Measurements from ENCODE around the gene DTX2. TPM values are rescaled to one million over a fixed set of nuclear protein-coding genes. Genes with fewer than 3 reads are reported as not detected.
"Not testable (repeated sequence)": the region's sequence is repeated elsewhere in the genome, so short reads cannot be mapped to it uniquely, and the experiment has no call there.

Gene DTX2
- polyA plus RNA-seq, result 10 to 100 TPM in 2 of 3 donors, 1 to 10 TPM in 1; 10.0 to 17.5 (median 16.0) TPM

DNA sequence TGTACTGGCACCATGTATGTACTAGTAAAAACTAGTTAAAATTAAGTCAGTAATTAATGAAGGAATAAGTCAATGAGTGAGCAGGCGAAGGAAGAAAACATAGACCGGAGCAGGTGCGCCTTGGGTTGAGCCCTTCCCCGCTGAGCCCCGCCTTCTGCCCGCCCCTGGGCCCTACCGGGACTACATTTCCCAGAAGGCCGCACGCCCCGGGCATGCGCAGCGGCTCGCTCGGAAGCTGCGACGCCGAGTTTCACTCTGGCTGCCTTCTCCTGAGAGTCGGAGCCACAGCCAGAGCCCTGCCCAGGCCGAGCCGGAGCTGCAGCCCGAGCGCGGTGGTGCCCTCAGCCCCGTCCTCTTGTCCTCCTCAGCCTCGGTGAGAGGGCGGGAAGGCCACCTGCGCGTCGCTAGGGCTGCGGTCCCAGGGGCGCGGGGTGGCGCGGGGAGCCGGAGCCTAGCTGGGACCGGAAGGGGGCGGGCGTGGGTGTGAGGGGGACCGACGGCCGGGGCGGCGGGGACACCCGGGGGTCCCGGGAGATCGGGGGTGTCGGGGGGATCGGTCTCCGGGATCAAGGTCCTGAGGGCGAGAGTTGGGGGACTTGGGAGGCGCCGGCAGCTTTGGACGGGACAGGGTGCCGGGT, at the start of gene DTX2:
DTX2 (plus strand) TSS at position 246 of the 638 bp plus-strand sequence. CDS start 18,801 bp downstream, outside the sequence.
- WGBS, 3 donors, result 0% methylated on average over 5 to 18 of the region's 54 CpGs
- not testable (repeated sequence) for H3K27ac ChIP-seq (ENCODE audit: low read depth, low read length)

DNA sequence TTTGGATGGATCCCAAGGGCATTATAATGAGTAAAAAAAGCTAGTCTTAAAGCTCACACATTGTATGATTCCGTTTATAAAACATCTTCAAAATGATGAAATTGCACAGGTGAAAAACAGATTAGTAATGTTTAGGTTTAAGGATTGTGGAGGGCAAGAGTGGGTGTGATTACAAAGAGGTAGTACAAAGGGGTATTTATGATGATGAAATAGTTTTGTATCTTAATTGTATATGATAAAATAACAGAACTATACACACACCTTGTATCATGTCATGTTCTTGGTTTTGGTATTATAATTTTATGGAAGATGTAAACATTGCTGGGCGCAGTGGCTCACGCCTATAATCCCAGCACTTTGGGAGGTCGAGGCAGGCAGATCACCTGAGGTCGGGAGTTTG, 49.3 kb upstream of the DTX2 start:
- no peak overlapping the region for H3K27ac ChIP-seq (ENCODE audit: low read depth, low read length)
- 78 to 92% (median 89%) methylated on average over 5 of the region's 5 CpGs for WGBS, 3 donors

DNA sequence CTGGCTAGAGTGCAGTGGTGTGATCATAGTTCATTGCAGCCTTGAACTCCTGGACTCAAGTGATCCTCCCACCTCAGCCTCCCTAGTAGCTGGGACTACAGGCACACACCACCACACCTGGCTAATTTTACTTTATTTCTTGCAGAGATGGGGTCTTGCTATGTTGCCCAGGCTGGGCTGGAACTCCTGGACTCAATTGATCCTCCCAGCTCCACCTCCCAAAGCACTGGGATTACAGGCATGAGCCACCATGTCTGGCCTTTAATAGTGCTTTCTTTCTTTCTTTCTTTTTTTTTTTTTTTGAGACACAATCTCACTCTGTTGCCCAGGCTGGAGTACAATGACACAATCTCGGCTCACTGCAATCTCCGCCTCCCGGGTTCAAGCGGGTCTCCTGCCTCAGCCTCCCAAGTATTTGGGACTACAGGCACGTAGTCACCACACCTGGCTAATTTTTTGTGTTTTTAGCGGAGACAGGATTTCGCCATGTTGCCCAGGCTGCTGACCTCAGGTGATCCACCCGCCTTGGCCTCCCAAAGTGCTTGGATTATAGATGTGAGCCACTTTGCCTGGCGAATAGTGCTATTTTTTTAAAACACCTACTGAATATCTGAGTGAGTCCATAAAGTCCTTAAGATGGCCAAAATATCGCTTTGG, 43.7 kb upstream of the DTX2 start:
- WGBS, 3 donors, result 95 to 97% (median 96%) methylated on average over 10 of the region's 10 CpGs
- H3K27ac ChIP-seq (ENCODE audit: low read depth, low read length), result not testable (repeated sequence)

DNA sequence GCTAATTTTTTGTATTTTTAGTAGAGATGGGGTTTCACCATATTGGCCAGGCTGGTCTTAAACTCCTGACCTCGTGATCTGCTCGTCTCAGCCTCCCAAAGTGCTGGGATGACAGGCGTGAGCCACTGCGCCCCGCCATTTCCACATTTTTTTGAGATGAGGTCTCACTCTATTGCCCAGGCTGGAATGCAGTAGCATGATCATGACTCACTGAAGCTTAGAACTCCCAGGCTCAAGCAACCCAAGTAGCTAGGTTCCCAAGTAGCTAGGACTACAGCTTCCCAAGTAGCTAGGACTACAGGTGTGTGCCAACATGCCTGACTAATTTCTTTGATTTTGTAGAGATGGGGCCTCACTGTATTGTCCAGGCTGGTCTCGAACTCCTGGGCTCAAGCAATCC, 40.4 kb upstream of the DTX2 start:
- 86 to 96% (median 90%) methylated on average over 6 of the region's 6 CpGs for WGBS, 3 donors
- H3K27ac ChIP-seq (ENCODE audit: low read depth, low read length), result not testable (repeated sequence)

DNA sequence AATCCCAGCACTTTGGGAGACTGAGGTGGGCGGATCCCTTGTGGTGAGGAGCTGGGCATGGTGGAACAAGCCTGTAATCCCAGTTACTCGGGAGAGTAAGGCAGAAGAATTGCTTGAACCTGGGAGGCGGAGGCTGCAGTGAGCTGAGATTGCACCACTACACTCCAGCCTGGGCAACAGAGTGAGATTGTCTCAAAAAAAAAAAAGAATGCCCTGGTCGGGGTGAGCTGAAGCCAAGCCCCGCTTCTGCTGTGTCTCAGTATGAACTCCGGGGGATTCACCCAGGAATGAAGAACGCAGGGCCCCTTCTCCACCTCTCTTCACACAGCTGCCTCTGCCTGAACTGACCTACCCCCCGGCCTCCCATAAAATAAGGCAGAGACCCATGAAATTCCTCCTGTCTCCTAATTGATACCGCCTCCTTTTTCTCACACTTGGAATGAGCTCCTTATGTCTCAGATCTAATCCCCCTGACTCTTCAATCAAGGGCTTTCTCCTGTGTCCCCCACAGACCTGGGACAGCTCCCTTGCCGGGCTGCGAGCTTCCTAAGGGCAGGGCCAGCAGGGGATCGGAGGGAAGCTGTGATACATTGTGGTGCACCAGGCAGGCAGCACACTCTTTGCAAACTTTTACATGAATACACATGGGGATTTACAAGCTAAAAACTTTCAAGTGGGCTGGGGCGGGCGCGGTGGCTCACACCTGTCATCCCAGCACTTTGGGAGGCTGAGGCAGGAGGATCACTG, 37.7 kb upstream of the DTX2 start:
- no peak overlapping the region for H3K27ac ChIP-seq (ENCODE audit: low read depth, low read length)
- WGBS, 3 donors, result 64 to 72% (median 71%) methylated on average over 15 of the region's 15 CpGs

DNA sequence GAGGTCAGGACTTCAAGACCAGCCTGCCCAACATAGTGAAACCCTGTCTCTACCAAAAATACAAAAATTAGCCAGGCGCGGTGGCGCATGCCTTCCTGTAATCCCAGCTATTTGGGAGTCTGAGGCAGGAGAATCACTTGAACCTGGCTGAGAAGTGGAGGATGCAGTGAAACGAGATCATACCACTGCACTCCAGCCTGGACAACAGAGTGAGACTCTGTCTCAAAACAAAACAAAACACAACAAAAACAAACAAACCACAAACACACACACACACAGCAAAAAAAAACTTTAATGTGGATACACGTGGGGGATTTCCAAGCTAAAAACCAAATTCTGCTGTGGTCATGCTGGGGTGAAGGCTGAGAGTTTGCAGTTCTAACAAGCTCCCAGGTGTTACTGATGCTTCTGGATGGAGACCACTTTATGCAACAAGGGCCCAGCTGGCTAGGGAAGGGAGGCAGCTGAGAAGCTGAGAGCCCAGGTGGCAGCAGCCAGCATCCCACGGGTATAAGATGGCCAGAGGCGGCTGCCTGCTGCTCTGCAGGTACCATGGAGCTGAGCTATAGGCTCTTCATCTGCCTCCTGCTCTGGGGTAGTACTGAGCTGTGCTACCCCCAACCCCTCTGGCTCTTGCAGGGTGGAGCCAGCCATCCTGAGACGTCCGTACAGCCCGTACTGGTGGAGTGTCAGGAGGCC, 36.9 kb upstream of the DTX2 start, which contains the start of gene ZP3:
ZP3 (plus strand) TSS at position 538 of the 699 bp plus-strand sequence; CDS start at position 553, 15 bp downstream.
- H3K27ac ChIP-seq (ENCODE audit: low read depth, low read length), result no peak within 1 kb of the TSS
- 86 to 94% (median 91%) methylated on average over 10 of the region's 10 CpGs for WGBS, 3 donors

DNA sequence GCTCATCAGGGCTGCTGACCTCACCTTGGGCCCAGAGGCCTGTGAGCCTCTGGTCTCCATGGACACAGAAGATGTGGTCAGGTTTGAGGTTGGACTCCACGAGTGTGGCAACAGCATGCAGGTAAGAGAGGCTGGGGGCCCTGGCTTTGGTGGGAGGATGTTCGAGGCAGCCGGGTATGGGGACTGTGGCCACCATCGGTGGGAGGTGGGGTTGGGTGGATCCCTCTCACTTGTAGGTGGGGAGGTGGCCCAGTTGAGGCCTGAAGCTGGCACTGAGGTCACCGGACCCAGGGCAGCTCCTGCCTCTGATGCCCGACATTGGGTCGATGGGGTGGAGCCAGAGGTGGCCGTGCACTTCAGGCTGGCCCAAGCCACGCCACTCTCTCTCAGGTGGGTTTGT, 36.4 kb upstream of the DTX2 start:
- WGBS, 3 donors, result 93 to 95% (median 95%) methylated on average over 9 of the region's 9 CpGs
- no peak overlapping the region for H3K27ac ChIP-seq (ENCODE audit: low read depth, low read length)

DNA sequence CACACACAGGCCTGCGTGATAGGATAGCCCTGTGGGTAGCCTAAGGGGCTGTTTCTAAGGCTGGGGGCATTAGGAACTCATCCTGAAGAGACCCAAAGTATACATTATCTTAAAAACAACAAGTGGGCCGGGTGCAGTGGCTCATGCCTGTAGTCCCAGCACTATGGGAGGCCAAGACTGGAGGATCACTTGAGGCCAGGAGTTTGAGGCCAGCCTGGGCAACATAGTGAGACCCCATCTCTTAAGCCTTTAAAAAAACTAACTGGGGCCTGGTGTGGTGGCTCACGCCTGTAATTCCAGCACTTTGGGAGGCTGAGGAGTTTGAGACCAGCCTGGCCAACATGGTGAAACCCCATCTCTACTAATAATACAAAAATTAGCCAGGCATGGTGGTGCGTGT, 36.0 kb upstream of the DTX2 start:
- WGBS, 3 donors, result 88 to 94% (median 90%) methylated on average over 4 of the region's 4 CpGs
- not testable (repeated sequence) for H3K27ac ChIP-seq (ENCODE audit: low read depth, low read length)

DNA sequence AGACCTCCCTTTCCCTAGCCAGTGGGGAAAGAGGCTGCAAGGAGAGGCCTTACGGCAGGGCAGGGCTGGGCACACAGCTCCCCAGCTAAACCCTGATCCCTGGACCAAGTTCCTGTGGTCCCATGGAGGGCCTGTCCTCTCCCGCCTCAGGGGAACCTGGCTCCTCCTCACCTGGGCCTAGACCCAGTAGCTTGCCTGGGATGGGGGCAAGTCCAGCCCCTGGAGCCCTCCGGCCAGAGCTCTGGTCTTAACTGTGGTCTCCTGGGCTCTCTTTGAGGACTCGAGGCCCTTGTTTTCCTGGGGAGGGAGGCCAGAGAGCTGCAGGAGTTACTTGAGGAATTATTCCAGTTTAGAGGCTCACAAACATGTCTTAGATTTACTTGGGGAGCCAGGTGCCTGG, 35.3 kb upstream of the DTX2 start:
- WGBS, 3 donors, result 89 to 96% (median 93%) methylated on average over 4 of the region's 4 CpGs

DNA sequence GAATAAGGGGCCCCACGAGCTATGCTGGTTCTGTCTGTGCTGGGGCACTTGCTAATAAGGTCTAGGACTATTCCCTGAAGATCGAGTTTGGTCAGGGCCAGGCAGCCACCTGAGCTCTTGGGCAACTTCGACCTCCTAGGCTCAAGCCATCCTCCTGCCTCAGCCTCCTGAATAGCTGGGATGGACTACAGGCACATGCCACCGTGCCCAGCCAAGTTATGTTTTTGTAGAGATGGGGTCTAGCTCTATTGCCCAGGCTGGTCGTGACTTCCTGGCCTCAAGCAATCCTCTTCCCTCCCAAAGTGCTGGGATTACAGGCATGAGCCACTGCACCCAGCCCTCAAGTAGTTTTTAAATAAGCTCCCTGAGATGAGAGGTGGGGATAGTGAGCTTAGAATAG, 33.9 kb upstream of the DTX2 start:
- no peak overlapping the region for H3K27ac ChIP-seq (ENCODE audit: low read depth, low read length)
- WGBS, 3 donors, result 89 to 91% (median 90%) methylated on average over 5 of the region's 5 CpGs

More for the DNA sequence above, 35.3 kb upstream of the DTX2 start:
- H3K27ac ChIP-seq (ENCODE audit: low read depth, low read length), result no peak overlapping the region

DNA sequence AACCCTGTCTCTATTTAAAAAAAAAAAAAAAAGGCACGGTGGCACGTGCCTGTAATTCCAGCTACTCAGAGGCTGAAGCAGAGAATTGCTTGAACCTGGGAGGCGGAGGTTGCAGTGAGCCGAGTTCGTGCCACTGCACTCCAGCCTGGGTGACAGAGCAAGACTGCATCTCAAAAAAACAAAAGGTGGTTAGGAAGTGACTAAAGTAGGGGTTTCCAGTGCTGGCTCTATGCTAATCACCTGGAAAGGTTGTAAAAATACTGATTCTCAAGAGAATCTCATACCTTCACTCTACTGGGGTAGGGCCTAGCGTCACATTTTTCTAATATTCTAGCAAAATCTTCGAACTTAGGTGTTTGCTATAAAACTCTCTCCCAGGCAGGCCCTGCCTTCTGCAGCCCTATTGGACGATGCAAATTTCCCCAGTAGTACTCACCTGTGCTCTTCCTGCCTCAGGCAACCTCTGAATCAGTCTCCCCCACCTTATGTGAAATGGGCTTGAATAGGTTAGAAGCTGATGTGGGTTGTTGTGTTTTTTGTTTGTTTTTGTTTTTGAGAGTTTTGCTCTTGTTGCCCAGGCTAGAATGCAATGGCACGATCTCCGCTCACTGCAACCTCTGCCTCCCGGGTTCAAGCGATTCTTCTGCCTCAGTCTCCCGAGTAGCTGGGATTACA, 33.2 kb upstream of the DTX2 start:
- no peak overlapping the region for H3K27ac ChIP-seq (ENCODE audit: low read depth, low read length)
- WGBS, 3 donors, result 89 to 90% (median 89%) methylated on average over 13 of the region's 13 CpGs

DNA sequence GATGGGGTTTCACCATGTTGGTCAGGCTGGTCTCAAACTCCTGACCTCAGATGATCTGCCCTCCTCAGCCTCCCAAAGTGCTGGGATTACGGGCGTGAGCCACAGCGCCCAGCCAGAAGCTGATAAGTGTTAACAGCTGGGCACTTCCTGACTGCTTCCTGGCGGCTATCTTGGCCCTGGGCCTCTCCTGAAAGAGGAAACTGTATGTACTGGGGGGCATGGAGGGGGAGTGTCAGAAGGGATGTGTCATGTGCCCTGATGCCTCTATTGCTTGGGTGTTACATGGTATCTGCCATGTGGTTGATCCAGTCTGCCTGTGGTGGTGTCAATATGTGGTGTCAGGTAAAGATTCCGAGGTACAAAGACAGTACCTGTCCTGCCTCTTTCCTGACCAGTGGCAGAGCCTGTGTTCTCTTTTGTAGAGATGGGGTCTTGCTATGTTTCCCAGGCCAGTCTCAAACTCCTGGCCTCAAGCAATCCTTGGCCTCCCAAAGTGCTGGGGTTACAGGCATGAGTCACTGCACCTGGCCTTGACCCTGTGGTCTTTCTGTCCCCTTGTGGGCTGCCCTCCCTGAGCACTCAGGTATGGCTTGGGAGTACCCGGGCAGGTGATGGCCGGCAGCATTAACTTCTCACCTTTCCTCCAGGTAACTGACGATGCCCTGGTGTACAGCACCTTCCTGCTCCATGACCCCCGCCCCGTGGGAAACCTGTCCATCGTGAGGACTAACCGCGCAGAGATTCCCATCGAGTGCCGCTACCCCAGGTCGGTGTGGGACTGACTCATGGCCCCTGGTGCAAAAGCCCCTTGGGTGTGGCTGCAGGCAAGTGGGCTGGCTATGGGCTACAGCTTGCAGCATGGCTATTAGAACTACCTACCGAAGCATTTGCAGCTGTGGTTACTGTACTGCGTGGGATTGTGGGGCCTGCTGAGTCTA, 32.4 kb upstream of the DTX2 start:
- WGBS, 3 donors, result 81 to 88% (median 83%) methylated on average over 18 of the region's 18 CpGs

DNA sequence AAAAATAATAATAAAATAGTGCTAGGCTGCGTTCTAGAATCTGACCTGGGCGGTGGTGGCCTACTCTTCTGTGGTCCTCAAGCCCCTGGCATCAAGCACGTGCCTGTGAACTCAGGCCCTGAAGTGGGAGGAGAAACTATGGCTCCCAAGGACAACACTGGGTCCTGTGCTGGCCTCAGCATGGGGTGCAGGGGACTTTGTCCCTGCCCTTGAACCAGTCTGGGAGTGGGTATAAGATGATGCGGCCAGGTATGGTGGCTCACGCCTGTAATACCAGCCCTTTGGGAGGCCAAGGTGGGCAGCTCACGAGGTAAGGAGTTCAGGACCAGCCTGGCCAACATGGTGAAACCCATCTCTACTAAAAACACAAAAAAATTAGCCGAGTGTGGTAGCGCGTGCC, 31.3 kb upstream of the DTX2 start:
- H3K27ac ChIP-seq (ENCODE audit: low read depth, low read length), result no peak overlapping the region
- 93 to 95% (median 94%) methylated on average over 9 of the region's 9 CpGs for WGBS, 3 donors

More for the DNA sequence above, 32.4 kb upstream of the DTX2 start:
- no peak overlapping the region for H3K27ac ChIP-seq (ENCODE audit: low read depth, low read length)

DNA sequence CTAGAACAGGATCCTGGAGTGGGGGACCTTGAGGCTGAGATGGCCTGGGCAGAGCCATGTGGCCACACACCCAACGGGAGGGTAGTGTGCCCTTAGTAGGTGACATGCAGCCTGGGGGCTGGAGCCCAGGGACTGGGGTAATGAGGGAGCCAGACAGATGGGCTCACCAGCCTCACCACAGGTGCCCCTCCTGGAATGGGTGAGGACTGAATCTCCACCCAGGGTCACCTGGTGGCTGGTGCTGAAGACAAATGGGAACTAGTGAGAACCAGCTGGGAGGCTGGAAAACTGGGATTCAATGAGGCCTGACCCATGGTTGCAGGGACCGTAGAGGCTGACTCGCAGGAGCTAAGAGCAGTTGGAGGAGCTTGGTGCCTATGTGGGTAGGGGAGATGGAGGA, 30.7 kb upstream of the DTX2 start:
- 92 to 97% (median 94%) methylated on average over 3 of the region's 3 CpGs for WGBS, 3 donors
- no peak overlapping the region for H3K27ac ChIP-seq (ENCODE audit: low read depth, low read length)

DNA sequence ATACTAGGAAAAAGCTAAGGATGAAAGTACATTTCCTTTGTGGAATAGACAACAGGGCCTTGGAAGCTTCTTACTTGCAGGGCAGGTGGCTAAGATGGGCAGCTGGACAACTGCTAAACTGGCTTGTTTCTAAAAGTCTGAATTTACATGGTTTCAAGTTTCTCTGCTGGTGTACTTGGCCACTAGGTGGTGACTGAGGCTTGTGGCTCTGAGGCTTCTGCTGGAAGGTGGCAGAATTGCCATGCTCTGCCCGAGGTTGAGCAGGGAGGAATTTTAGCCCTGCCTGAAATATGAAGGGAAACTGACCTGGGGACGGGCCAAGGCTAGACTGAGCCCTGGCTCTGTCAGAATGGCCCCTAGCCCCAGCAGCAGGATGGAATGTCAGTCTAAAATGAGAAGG, 23.6 kb upstream of the DTX2 start:
- WGBS, 3 donors, result 0 to 21% (median 10%) methylated on average over 1 to 2 of the region's 2 CpGs
- not testable (repeated sequence) for H3K27ac ChIP-seq (ENCODE audit: low read depth, low read length)

DNA sequence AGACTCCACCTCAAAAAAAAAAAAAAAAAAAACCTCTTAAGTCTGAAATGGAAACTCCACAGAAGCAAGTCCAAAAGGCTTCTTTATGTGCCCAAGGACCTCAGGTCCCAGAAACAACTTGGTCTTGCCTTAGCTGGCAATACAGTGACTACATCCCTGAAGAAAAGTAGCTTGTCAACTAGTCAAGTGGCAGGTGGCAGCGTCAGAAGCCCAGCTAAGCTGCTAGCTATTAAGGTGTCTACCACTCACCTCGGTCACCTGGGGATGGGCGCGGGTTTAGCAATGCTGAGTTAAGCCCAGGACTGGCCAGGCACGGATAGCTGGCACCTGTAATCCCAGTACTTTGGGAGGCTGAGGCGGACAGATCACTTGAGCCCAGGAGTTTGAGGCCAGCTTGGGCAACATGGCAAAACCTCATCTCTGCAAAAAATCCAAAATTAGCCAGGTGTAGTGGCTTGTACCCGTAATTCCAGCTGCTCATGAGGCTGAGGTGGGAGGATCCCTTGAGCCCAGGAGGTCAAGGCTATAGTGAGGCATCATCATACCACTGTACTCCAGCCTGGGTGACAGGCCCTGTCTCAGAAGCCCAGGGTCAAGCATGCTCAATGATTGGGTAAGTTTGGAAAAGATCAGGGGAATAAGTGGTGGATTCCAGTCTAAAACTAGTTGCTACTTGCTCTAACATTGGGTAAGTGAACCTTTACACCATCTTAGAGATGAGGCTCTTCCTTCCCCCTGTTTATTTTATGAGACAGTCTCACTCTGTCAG, 22.2 kb upstream of the DTX2 start:
- 78 to 95% (median 90%) methylated on average over 2 to 4 of the region's 7 CpGs for WGBS, 3 donors
- H3K27ac ChIP-seq (ENCODE audit: low read depth, low read length), result not testable (repeated sequence)

DNA sequence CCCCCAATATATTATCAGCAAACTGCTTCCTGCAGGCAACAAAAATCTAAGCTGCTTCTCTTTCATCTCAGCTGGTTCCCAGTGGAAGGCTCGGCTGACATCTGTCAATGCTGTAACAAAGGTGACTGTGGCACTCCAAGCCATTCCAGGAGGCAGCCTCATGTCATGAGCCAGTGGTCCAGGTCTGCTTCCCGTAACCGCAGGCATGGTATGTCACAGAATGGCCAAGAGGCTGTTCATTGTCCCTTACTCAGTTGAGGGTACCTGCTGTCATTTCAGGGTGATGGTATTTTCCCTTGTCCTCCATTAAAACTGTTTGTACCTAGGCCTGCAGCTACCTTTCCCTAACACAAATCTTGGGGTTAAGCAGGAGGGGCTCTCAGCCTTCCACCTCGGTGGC, 21.1 kb upstream of the DTX2 start:
- WGBS, 3 donors, result 88 to 93% (median 91%) methylated on average over 4 of the region's 4 CpGs

More for the DNA sequence above, 21.1 kb upstream of the DTX2 start:
- not testable (repeated sequence) for H3K27ac ChIP-seq (ENCODE audit: low read depth, low read length)
